ENCODE measurements around the gene HIVEP3. TPM values are rescaled to one million over a fixed set of nuclear protein-coding genes. Genes with fewer than 3 reads are reported as not detected.

The HIVEP3 gene
- total RNA-seq, 1 donor from 2014 or later = 0.37 TPM

- Mint-ChIP-seq H3K27ac (no peak overlapping the region), H3K9me3 (no peaks in the 10 kb centered on the region), H3K27me3 (ENCODE audit: insufficient read depth, low read depth) (no peaks in the 10 kb centered on the region), H3K4me3 (no peak overlapping the region), H3K4me1 (peaks cover 8% of the 10 kb centered on the region), H3K36me3 (no peaks in the 10 kb centered on the region)
- H3K9ac ChIP-seq = no peak overlapping the region
- no peak for DNase-seq (ENCODE audit: low spot score)
- H3K79me2 ChIP-seq (ENCODE audit: low read depth) = no peaks in the 10 kb centered on the region
- TF ChIP-seq EZH2phosphoT487 (IDR thresholded peaks at IDR 0.05) = no peak
- no peak for TF ChIP-seq CTCF (IDR thresholded peaks at IDR 0.05)
- TF ChIP-seq EZH2 (IDR thresholded peaks at IDR 0.05) = no peak
- no peak overlapping the region for H3K4me3 ChIP-seq
- no peaks in the 10 kb centered on the region for H3F3A ChIP-seq (ENCODE audit: low read depth)
- H4K20me1 ChIP-seq (ENCODE audit: low read depth) = no peaks in the 10 kb centered on the region
- no peak overlapping the region for H3K27ac ChIP-seq
- peaks cover 3% of the 10 kb centered on the region for H3K4me1 ChIP-seq
- no peaks in the 10 kb centered on the region for H3K9me3 ChIP-seq (ENCODE audit: low read depth)
- H3K27me3 ChIP-seq = no peaks in the 10 kb centered on the region
- H3K4me2 ChIP-seq = no peak overlapping the region
- no peak overlapping the region for H2AFZ ChIP-seq (replicated peaks)
- no peaks in the 10 kb centered on the region for H3K36me3 ChIP-seq
These were observed 193.8 kb downstream of the HIVEP3 start for GRCh38 chr1:41724926-41725325.

GRCh38 chr1:41724248-41724647 is 194.5 kb downstream of the HIVEP3 start:
- Mint-ChIP-seq H3K4me3 (no peak overlapping the region), H3K36me3 (no peaks in the 10 kb centered on the region), H3K9me3 (no peaks in the 10 kb centered on the region), H3K27ac (no peak overlapping the region), H3K27me3 (ENCODE audit: insufficient read depth, low read depth) (peaks cover 2% of the 10 kb centered on the region), H3K4me1 (peaks cover 2% of the 10 kb centered on the region)
- no peak overlapping the region for H3K4me2 ChIP-seq
- no peak overlapping the region for H2AFZ ChIP-seq (replicated peaks)
- no peak overlapping the region for H3K9ac ChIP-seq
- H3K27me3 ChIP-seq = no peaks in the 10 kb centered on the region
- no peak for DNase-seq (ENCODE audit: low spot score)
- H3K27ac ChIP-seq = no peak overlapping the region
- no peaks in the 10 kb centered on the region for H3F3A ChIP-seq (ENCODE audit: low read depth)
- H4K20me1 ChIP-seq (ENCODE audit: low read depth) = no peaks in the 10 kb centered on the region
- peaks cover 3% of the 10 kb centered on the region for H3K4me1 ChIP-seq
- no peak overlapping the region for H3K4me3 ChIP-seq
- no peaks in the 10 kb centered on the region for H3K9me3 ChIP-seq (ENCODE audit: low read depth)
- no peaks in the 10 kb centered on the region for H3K79me2 ChIP-seq (ENCODE audit: low read depth)
- H3K36me3 ChIP-seq = no peaks in the 10 kb centered on the region
- no peak for TF ChIP-seq EZH2 (IDR thresholded peaks at IDR 0.05)

- Histone ChIP-seq H4K20me1 (ENCODE audit: low read depth) (no peaks in the 10 kb centered on the region), H3K36me3 (no peaks in the 10 kb centered on the region), H3K27me3 (no peaks in the 10 kb centered on the region), H3K4me2 (no peak overlapping the region), H3F3A (ENCODE audit: low read depth) (no peaks in the 10 kb centered on the region), H3K4me1 (peaks cover 3% of the 10 kb centered on the region), H3K27ac (no peak overlapping the region), H3K9ac (no peak overlapping the region), H3K4me3 (no peak overlapping the region), H3K79me2 (ENCODE audit: low read depth) (no peaks in the 10 kb centered on the region), H2AFZ (replicated peaks) (no peak overlapping the region), H3K9me3 (ENCODE audit: low read depth) (no peaks in the 10 kb centered on the region)
- no peak for TF ChIP-seq CTCF (IDR thresholded peaks at IDR 0.05)
- TF ChIP-seq EZH2 (IDR thresholded peaks at IDR 0.05) = no peak
- no peak for TF ChIP-seq EZH2phosphoT487 (IDR thresholded peaks at IDR 0.05)
- H3K27me3 Mint-ChIP-seq (ENCODE audit: insufficient read depth, low read depth) = peaks cover 2% of the 10 kb centered on the region
- no peaks in the 10 kb centered on the region for H3K36me3 Mint-ChIP-seq
- H3K4me3 Mint-ChIP-seq = no peak overlapping the region
- H3K27ac Mint-ChIP-seq = no peak overlapping the region
- DNase-seq (ENCODE audit: low spot score) = no peak
- no peaks in the 10 kb centered on the region for H3K9me3 Mint-ChIP-seq
- no peaks in the 10 kb centered on the region for H3K4me1 Mint-ChIP-seq
These were observed 194.9 kb downstream of the HIVEP3 start for GRCh38 chr1:41723786-41724185.

DNA sequence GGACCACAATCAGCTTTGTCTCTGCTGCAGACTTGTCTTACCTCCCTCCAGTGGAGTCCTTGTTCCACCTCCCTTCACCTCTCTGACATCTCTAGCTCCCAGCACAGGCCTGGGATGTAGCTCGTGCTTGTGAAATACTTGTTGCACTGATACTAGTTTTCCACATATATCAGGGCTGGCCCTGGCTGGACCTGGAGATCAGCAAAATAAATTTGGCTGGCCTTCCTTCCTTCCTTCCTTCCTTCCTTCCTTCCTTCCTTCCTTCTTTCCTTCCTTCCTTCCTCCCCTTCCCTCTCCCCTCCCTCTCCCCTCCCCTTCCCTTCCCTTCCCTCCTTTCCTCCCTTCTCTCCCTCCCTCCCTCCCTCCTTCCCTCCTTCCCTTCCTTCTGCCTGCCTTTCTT is 196.5 kb downstream of the HIVEP3 start:
- Histone ChIP-seq H3K9ac (no peak overlapping the region), H3K4me2 (no peak overlapping the region), H3F3A (ENCODE audit: low read depth) (no peaks in the 10 kb centered on the region), H2AFZ (replicated peaks) (no peak overlapping the region), H4K20me1 (ENCODE audit: low read depth) (no peaks in the 10 kb centered on the region), H3K27ac (no peak overlapping the region), H3K9me3 (ENCODE audit: low read depth) (no peaks in the 10 kb centered on the region), H3K4me3 (no peak overlapping the region), H3K79me2 (ENCODE audit: low read depth) (no peaks in the 10 kb centered on the region), H3K36me3 (no peaks in the 10 kb centered on the region), H3K4me1 (no peaks in the 10 kb centered on the region), H3K27me3 (no peaks in the 10 kb centered on the region)
- Mint-ChIP-seq H3K4me1 (no peaks in the 10 kb centered on the region), H3K27ac (no peak overlapping the region), H3K36me3 (no peaks in the 10 kb centered on the region), H3K9me3 (no peaks in the 10 kb centered on the region), H3K27me3 (ENCODE audit: insufficient read depth, low read depth) (peaks cover 2% of the 10 kb centered on the region), H3K4me3 (no peak overlapping the region)
- no peak for DNase-seq (ENCODE audit: low spot score)
- no peak for TF ChIP-seq CTCF (IDR thresholded peaks at IDR 0.05)
- TF ChIP-seq EZH2 (IDR thresholded peaks at IDR 0.05) = no peak
- no peak for TF ChIP-seq EZH2phosphoT487 (IDR thresholded peaks at IDR 0.05)
